Stimulated activated CD4-positive, alpha-beta T cell treated with anti-CD3 and anti-CD28 coated beads, Interleukin-12 subunit alpha, Interleukin-12 subunit beta, amount 100 ng/mL, for 4 hours (primary cell): ENCODE results near the gene CHMP6.
A peak's percentile ranks its signal among the peaks of the same experiment; 100 is the strongest.

ENCODE experiments used
- DNase-seq: peaks from one replicate; pipeline ENCODE4 v3.0.0-alpha.2; 2020

The CHMP6 gene

DNA sequence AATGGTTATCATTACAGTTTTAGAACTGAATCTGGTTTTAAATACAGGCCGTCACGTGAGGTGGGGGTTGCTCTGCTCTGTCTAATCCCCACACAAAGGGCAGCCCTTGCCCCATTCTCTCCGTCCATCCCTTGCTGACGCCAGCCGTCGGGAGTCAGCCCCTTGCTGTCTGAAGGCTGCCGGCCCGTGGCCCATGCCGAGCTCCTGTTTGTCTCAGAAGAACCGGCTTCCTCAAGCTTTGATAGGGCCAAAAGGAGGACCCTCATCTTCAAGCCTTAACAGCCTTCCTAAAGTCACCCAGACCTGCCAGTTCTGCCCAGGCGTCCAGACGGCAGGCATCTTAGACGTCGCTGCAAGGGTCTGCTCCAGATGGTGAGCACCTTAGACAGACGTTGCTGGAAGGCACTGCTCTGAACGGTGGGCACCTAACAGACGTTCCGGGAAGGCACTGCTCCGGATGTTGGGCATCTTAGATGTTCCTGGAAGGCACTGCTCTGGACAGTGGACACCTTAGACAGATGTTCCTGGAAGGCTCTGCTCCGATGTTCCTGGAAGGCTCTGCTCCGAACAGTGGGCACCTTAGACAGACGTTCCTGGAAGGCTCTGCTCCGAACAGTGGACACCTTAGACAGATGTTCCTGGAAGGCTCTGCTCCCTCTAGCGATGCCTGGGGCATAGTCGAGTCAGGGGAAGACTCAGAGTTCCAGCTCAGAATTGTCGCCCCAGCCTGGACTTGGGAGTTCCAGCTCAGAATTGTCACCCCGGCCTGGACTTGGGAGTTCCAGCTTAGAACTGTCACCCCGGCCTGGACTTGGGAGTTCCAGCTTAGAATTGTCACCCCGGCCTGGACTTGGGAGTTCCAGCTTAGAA lies 35.1 kb upstream of the CHMP6 start:
- no peak for DNase-seq

DNA sequence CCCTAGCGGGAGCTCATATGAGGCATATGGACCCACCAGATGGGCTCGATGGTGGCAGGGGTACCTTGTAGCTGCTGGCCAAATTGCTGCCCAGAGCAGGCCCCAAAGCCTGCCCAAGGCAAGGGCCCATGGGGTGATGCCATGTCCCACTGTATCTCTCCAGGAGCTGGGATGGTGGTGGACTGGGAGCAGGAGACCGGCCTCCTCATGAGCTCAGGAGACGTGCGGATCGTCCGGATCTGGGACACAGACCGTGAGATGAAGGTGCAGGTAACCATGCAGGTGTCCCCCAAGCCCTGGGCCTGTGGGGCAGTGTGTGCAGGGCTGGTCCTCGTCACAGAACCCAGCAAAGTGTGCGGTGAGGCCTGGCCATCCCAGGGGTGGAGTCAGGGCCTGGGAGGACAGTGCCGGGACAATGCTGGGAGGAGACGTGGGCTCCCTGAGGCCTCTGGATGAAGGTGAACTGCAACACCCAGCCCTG lies 34.1 kb upstream of the CHMP6 start:
- no peak for DNase-seq

- DNase-seq = no peak
Measured at GRCh38 chr17:80959330-80960036, 32.2 kb upstream of the CHMP6 start.

GRCh38 chr17:80960037-80960796 lies 31.4 kb upstream of the CHMP6 start:
- no peak for DNase-seq

- no peak for DNase-seq
Measured at GRCh38 chr17:80960797-80961452, 30.7 kb upstream of the CHMP6 start.

DNA sequence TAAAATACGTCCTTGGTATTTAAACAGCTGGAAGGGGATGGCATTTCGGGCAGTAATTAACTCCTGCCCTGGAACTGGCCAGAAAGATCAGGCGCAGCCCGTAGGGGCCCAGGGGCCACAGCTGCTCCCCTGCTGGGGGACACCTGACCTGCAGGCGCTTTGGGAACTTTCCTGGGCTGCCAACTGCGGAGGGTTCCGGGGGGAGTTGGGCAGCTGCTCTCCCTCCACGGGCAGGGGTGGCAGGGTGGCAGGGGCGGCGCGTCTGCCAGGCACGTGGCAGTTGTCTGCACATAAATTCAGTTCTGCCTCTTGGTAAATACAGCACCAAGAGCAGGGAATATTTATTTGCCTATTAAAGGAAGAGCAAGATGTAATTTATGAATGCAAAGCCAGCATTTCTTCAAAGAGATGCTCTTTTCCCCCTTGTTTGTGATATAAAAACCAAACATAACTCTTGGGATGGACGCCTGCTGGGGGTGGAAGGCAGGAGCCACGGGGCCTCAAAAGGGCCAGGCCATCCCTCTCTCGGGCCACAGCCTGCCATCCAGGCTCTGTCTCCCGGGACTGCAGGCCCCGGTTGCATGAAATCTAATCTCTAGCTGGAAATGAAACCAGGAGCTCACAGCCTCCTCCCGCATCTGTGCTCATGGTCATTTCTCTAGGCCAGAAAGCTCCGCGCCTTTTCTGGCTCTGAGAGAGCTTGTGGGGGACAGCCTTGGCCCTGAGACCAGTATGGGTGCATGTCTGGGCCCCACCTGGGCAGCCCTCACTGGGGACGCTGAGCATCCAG lies 29.9 kb upstream of the CHMP6 start:
- no peak for DNase-seq

GRCh38 chr17:80962356-80963329 lies 29.0 kb upstream of the CHMP6 start:
- no peak for DNase-seq

GRCh38 chr17:80963812-80964543 lies 27.7 kb upstream of the CHMP6 start:
- no peak for DNase-seq

DNA sequence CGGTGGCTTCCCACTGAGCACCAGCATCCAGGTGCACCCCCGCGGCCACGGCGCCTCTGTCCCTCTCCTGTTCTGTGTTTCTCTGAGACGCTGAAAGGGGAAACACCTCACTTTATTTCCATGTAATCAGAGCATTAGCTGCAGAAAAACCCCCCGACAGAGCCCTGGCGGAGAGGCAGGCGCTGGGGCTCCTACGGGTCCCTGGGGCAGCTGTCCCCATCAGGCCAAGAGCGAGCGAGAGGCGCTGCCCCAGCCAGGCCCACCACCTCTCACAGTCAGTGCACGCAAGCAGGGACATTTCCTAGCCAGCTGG lies 27.1 kb upstream of the CHMP6 start:
- DNase-seq = no peak

DNA sequence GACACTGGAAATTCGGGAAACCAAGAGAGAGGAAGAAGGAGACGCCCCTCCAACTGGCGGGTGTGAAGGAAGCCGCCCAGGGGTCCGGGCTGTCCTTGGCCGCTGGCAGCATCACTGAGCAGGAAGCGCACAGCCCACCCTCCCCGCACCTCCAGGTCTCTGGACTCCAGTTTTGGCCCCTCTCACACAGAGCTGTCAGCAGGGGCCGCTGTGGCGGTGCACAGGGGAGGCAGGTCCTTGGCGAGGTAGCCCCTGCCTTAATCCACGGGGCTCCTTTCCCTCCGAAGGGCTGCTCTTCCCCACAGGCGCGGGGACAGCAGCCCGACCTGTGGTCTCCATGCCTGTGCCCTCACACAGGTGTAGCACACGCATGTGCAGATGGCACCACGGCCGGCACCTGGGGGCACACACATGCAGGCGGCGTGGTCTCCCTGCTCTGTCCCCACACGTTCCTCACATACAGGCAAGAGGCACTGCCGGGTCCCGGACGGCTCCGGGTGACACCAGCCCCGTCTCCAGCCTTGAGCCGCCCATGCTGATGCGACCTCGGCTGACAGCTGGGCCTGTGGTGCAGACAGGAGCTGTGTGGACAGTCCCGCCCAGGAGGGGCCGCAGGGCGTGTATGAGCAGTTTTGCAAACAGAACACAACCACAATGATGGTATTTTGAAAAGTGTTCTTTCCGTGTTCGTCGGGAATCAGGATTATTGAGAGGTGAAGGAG lies 26.6 kb upstream of the CHMP6 start:
- no peak for DNase-seq

DNA sequence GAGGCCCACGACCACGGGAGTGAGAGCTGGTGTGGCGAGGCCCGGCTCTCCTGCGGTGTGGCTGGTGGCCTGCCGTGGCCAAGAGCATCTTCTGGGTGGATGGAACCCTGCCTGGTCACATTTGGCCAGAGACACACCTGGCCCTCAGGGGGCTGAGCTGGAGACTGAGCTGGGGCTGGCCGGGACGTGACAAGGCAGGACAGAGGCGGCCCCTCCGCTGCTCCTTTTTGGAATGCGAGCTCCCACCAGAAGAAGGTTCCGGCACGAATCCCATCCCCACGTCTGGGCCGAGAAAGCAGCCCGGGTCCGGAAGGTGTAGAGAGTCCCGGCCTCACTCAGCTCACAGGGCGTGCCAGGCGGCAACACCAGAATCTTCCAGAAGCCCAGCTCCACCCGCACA lies 26.0 kb upstream of the CHMP6 start:
- no peak for DNase-seq

DNA sequence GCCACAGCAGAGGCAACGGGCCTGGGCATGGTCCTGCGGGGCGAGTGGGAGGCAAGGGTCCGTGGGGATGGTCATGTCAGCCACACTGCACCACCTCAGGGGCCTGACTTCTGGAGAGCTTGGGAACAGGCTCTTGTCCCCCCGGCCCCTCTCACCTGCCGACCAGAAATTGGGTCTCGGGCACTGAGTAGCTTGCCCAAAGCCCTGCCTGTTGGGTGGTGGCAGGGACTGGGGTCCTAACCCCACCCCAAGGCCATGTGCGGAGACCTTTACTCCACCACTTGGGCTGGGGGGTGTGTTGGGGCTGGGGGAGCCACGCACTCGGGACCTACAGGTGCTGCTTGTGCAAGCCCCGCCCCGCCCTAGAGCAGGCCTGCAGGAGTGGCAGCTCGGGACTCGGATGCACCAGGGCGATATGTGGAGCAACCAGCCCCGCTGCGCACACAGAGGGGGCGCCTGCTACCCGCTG lies 24.2 kb upstream of the CHMP6 start:
- no peak for DNase-seq

DNA sequence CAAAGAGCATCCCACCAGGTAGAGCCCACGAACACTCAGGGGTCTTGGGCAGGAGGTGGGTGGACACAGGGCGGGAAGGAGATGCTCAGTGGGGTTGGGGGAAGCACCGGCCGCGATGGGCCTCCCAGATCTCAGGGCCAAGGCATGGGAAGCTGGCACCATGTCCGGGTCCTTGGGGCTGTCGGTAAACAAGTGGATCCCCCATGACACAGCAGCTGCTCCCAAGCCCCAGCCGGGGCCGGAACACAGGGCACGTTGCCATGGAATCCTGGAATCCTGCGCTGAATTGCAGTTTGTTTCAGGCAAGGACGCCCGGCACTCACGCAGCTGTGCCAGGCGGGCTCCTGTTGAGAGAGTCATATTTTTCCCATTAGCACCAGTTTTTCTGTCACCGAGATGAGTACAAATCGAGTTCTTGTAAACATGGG lies 23.0 kb upstream of the CHMP6 start:
- no peak for DNase-seq

- DNase-seq = no peak
Measured at GRCh38 chr17:80969030-80969673, 22.5 kb upstream of the CHMP6 start.

DNA sequence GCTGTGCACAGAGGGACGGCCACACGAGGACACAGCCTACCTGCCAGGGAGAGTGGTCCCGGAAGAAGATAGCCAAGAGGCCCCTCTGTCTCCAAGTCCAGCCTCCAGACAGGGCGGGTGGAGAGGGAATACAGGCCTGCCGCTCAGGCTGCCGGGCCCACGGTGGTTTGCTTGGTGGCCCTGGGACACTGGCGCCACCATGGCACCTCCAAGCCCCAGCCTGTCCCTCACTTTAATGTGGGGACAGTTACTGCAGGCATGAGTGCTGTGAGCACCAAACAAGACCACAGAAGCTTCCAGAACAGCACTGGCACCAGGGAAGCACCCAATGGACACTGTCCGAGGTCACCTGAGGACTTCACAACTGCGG lies 22.0 kb upstream of the CHMP6 start:
- DNase-seq = no peak

GRCh38 chr17:80970044-80970761 lies 21.4 kb upstream of the CHMP6 start:
- peak; percentile 50 for DNase-seq

- no peak for DNase-seq
Measured at GRCh38 chr17:80970762-80971703, 20.6 kb upstream of the CHMP6 start.
